H4 (cell line): ENCODE results near the gene LRRC27. TPM values are rescaled to one million over a fixed set of nuclear protein-coding genes. Genes with fewer than 3 reads are reported as not detected.
"Not testable (repeated sequence)": the region's sequence is repeated elsewhere in the genome, so short reads cannot be mapped to it uniquely, and the experiment has no call there.

Source experiments
- DNase-seq: peaks from one replicate; pipeline ENCODE4 v3.0.0-alpha.2; 2015; ENCODE audit warnings: low spot score
- total RNA-seq: library from RNA; depleted of rRNA; stranded (reverse); fragments of >200 nt; shearing (Covaris generic); gene quantifications from 2 replicates; pipeline ENCODE4 v1.2.3, GENCODE V29; 2014; rRNA removed

The LRRC27 gene
- total RNA-seq = 4.7 and 7.9 TPM in 2 replicates

DNA sequence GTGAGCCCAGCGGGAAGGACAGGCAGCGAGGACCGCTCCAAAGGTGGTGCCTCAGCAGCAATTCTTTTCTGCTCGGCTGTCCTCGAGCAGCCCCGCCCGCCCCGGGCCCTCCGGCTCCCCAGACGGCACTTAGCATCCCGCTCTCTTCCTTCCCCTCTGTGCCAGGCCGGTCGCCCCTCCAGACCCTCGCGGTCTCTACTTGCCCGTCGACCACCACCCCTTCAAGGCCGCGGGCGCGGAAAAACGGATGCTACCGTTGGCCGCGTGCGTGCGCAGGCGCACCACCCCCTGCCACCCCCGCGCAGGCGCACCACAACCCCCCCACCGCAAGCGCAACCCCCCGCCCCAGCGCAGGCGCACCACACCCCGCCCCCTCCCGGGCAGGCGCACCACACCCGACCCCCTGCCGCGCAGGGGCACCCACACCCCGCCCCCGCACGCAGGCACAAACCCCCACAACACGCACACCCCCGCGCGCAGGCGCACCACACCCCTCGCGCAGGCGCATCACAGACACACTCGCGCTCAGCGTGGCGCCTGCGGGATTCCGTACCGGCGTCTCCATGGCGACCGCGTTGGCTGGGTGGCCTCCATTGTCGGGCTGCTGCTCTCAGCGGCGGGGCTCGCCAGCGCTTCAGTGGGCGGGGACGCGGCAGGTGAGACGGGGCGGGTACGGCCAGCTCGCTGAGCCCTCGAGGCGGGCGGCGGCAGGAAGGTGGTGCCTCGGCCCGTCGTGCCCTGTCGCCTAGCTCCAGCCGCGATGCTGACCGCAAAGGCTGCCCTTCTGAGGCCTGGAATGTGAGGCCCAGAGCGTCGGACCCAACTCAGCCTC, at the start of gene LRRC27:
TSS of gene LRRC27 (plus strand) at position 593 of the 832 bp plus-strand sequence. CDS start 1,332 bp downstream, outside the sequence.
- peak; percentile 96 for DNase-seq

DNA sequence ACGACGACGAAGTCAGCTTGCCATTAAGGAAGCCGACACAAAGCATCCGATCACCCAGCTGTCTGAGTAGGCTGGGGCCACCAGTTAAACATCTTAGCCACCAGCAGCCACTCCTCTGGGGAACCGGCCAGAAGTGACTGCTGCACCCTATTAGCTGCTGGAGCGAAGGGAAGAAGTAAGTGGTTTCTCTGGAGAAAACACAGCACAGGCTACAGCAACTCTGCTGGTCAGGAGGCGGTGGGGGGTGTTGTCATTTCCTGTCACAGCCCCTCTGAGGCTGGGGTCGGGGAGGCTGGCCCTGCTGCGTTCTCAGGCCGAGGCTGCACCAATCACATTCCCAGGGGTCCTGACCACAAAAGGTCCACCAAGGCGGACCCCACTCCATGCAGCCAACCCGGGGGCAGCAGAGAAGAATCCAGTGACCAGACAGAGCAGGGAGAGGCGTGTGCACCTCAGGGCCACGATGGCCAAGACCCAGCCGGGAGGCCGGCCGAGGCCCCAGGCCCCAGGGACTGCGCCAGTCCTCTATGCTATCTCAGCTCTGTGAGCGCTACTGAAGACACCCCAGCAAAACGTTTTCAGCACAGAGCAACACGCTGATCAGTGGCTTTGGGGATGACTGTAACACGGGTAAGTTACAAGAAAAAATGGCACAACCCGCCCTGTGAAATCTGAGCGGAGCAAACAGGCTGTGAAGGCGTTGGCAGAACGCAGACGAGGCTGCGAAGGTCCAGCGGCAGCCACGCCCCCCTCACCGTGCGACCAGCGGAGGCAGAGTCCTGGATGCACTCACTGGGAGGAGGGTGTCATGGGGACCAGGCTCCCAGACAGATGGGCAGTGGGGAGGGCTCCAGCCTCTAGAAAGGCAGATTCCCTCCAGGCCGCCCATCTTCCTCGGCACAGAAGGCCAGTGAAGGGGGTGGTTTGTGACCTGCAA, 49.1 kb upstream of the LRRC27 start:
- DNase-seq = no peak

DNA sequence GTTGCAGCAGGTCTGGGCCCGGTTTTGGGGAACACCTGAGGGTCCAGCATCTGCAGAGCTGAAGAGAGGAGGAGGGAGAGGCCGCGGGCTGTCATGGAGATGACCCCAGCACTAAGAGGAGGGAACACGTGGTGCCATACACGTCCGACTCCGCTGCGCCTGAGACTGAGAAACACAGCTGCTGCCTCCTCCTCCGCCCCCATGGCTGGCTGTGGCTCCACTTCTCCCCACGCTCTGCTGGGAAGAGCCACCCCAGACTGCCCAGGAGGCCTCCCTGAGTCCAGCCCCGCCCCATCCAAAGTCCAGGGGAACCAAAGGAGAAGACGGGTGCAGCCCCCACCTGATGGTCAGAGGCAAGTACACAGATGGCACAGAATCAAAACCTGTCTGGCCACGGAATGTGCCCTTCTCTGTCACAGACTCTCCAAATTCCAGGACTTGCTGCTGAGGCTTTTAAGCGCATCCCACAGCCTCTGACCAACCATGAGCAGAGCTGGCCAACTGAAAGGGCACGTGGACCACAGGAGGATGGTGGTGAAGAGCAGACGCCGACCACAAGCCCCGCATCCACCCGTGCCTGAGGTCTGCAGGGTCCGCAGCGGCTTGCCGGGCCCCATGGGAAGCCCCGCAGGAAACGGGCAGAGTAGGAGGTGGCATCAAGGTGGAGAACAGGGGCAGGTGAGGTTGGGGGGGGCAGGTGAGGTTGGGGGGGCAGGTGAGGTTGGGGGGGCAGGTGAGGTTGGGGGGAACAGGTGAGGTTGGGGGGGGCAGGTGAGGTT, 48.2 kb upstream of the LRRC27 start:
- no peak for DNase-seq

DNA sequence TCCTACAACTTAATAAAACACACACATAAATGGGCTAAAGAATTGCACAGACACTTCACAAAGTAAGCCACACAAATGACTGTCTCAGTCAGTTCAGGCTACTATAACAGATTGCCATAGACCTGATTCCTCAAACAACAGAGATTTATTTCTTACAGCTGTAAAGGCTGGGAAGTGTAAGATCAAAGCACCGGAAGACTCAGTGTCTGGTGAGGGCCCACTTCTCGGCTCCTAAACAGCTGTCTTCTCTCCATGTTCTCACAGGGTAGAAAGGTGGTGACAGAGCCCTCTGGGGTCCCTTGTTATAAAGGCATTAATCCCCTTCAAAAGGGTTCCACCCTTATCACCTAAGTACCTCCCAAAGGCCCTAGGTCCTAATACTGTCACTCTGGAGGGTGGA, 42.6 kb upstream of the LRRC27 start:
- DNase-seq = no peak

DNA sequence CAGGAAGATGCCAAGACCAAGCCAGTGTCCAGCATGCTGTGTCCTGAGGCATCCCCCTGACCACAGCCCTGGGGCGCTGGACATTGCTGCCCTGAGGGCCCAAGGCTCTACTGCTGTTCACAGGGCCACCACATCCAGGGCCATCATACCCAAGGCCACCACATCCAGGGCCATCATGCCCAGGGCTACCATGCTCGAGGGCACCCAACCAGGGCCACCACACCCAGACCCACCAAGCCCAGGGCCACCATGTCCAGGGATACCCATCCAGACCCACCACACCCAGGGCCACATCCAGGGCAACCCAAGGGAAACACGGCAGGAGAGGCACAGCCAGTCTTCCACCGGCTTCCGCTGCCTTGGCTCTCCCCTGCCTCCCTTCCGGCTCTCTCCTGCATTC, 41.4 kb upstream of the LRRC27 start:
- DNase-seq = no peak

DNA sequence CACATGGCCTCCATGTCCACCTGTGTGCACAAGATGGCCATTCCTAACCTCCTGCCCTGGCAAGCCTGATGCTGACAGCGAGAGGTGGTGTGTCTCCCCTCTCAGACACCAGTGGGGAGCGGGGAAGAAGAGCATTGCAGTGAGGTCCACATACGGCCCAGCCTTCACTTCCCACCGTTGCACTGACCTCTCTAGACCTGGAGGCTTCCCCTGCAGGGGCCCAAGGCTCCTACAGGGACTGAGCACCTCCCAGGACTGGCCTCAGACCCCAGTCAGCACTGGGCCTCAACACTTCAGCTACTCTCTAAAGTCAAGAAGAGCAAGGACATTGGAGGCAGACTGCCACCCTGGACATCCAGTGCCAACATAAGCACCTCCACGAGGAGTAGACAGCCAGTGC, 40.2 kb upstream of the LRRC27 start:
- DNase-seq = no peak

DNA sequence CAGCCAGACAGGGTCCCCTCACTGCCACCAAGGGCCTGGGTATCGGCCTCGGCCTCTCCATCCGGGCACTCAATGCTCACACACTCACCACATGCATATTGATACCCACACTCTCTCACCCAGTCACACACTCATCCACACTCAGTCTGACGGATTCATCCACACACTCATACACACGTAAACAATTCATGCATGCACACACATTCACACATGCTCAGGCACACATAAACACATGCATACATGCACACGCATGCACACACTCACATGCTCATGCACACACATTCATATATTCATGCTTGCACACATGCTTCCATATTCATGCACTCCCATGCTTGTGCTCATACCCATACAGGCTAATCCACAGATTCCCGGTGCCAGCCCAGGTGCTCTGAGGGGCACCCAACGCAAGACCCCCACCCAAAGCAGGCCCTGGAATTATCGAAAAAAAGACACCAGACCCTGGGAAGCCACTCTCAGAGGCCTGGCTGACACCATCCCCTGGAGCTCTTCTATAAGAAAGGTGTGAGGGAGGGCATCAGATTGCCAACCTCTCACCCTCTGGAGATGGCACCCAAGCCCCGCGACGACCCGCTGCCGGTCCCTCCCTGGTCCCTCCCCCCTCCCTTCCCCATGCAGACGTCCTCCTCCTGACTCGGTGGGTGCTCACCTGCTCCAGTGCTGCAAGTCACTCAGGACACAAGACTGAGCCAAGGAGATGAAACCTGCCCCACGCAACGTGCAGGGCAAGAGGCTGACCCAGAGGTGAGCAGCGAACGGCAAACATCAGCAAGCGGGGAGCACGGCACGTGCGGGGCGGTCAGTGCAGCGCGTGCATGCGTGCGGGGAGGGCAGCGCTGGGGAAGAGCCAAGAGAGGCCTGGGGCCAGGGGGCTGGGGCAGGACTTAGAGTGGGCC, 39.4 kb upstream of the LRRC27 start:
- no peak for DNase-seq

DNA sequence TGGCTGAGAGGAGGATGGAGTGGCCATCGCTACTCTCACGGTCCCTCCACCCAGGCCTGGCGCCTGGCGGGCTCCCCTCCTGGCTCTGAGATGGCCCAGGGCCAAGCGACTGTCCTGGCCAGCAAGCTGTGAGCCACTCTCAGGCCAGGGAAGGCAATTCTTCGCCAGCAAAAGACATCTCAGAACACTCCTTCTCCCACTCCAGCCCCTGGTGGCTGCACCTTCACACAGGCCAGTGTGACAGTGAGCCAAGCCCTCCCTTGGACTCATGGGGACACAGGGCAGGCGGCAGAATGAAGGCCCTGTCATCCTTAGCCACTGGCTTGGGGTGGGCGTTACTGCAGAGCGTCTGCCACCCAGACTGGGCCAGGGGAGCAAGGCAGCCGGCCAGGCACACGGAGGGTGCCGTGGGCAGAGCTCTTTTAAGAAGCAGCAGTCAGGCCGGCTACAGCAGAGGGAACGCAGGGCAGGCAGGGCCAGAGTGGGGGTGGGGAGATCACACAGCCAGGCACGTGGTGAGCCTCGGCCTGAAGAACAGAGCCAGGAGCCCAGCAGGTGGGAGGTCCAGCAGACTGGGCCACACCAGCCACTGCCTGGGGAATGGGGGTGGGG, 38.7 kb upstream of the LRRC27 start:
- no peak for DNase-seq

DNA sequence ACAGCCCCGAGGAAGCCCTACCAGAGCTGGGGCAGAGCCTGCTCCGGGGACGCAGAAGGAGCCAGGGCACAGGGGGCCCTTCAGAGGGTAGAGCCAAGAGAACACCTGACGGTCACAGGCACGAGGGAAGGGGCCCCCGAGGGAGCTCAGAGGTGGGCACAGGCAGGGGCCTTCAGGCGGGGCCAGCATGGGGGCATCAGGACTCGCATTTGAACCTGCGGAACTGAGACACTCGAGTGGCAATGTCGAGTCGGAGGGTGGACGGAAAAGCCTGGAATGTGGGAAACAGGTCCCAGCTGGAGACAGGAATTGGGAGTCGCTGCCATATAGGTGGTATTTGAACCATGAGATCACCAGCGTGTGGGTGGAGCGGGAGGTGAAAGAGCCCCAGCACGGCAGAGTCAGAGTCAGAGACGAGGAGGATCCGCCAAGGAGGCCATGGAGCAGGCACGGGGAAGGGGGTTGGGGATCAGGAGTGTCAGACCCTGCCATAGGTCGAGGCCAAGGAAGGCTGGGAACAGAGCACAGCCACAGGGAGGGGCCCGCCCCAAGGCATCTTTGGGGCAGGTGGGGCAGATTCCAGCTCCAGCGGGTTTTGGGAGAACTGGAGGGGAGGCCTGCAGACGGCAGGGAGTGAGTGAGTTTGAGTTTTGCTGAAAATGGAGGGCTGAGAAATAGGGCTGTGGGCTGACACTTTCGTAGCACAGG, 38.0 kb upstream of the LRRC27 start:
- DNase-seq = no peak

DNA sequence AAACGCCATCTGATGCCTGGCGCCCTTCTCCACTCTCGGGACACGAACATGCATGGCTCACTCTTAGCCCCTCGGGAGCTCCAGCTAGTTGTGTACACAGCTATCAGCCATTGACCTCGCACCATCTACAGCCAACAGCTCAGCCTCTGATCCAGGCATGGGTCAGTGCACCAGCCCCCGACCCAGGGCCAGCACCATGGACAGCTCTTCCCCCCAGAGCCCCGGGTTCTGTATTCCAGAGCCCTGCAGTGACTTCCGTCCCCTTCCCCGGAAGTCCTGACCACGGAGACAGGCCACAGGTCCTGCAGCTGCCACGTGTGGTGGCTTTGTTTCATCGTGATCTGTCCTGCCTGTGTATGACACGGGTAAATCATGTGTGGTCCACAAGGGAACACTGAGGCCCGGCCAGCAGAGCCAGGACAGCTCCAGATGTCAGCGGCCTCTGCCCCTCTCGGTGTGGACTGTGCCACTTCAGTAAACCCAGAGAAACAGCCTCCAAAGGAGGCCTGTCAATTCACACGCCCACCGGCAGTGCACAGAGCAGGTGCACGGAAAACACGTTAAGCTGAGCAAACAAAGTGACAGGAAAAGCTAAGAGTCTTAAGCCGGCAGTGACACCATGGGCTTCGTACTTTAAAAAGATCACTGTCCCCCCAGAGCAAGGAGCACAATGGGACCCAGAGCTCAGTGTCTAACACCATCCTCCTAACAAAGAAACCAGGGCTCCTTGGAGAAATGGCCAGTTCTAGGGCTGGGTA, 37.3 kb upstream of the LRRC27 start:
- DNase-seq = no peak

DNA sequence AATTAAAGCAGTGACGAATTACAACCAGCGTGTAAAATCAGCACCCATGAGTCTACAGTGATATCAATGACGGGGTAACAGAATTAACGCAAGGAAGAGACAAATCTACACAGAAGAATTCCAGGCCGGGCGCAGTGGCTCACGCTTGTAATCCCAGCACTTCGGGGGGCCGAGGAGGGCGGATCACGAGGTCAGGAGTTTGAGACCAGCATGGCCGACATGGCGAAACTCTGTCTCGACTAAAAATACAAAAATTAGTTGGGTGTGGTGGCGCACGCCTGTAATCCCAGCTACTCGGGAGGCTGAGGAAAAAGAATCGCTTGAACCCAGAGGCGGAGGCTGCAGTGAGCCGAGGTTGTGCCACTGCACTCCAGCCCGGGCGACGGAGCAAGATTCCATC, 36.5 kb upstream of the LRRC27 start:
- DNase-seq = not testable (repeated sequence)

DNA sequence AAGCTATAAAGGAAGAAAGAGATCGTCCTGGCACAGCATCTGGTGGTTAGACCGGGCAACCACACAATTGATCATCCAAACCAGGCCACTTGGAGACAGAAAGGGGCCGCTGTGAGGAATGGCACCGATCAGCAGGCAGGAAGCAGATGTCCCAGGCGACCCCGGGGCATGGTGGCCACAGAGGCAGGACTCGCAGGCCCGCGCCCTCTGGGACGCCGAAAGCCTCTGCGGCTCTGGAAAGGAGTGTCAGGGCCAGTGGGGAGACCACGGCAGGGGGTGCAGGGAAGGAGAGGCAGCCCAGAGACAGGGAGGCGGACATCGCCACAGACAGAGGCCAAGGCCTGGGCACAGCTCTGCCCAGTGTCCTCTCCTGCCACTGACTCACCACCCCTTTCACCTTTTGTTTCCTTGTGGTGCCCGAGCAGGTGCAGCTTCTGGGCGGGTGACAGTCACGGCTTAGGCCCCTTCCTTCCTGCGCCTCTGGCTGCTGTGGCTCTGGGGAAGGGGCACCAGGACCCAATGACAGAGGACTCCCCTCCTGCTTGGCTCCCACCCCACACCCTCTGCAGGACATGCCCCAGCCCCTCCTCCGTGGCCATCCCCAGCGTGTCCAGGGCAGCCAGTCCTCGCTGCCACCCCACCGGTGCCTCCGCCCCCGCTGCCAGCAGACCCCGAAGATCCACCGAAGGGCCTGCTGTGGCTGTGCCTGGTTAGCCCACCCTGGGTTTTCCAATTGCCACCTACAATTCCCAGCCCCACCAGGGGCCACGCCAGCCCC, 35.1 kb upstream of the LRRC27 start:
- no peak for DNase-seq

DNA sequence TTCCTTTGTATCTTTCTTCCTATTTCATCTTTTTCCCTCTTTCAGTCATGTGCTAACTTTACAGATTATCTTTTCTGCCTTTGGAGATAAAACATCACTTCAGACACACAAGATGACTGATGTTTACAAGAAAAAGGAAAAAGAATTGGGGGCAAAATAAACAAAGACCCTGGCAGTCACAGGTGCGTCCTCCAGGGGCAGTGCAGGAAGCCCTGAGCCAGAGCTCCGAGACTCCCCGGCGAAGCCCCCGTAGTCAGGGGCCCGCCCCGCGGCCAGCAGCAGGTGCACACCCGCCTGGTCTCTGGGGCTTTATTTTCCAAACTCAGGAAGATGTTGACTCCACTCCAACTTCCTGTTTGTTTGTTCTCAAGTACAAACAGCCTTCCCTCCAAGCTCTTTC, 34.5 kb upstream of the LRRC27 start:
- no peak for DNase-seq

DNA sequence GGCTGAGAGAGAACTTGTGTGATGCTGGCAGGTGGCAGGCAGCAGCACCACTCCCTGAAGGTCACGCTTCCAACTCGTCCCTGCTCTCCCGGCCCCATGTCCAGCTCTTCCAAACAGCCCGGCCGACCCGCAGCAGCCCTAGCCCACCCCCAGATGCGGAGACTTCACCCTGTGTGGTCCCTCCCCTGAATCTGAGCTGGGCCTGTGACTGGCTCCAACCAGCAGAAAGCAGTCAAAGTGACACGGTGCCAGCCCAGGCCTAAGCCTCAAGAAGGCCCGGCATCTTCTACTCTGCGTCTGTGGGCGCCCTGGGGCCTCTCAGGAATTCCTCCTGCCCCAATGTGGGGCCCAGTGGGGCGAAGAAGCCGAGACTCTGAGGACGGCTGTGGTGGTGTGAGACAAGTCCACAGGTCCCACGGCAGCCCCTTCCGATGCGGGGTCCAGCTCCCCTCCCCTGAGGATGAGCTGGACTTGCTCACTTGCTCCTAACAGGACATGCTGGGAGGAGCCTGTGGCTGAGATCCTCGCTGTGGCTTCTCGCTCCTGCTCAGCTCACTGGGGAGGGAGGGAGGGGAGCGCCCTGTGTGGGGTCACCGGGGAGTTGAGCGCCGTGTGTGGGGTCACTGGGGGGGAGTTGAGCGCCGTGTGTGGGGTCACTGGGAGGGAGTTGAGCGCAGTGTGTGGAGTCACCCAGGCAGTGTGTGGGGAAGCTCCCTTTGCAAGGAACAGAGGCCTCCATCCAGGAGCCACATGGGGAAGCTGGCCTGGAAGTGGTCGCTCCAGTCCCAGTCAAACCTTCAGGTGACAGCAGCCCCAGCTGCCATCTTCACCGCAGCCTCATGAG, 33.7 kb upstream of the LRRC27 start:
- no peak for DNase-seq

DNA sequence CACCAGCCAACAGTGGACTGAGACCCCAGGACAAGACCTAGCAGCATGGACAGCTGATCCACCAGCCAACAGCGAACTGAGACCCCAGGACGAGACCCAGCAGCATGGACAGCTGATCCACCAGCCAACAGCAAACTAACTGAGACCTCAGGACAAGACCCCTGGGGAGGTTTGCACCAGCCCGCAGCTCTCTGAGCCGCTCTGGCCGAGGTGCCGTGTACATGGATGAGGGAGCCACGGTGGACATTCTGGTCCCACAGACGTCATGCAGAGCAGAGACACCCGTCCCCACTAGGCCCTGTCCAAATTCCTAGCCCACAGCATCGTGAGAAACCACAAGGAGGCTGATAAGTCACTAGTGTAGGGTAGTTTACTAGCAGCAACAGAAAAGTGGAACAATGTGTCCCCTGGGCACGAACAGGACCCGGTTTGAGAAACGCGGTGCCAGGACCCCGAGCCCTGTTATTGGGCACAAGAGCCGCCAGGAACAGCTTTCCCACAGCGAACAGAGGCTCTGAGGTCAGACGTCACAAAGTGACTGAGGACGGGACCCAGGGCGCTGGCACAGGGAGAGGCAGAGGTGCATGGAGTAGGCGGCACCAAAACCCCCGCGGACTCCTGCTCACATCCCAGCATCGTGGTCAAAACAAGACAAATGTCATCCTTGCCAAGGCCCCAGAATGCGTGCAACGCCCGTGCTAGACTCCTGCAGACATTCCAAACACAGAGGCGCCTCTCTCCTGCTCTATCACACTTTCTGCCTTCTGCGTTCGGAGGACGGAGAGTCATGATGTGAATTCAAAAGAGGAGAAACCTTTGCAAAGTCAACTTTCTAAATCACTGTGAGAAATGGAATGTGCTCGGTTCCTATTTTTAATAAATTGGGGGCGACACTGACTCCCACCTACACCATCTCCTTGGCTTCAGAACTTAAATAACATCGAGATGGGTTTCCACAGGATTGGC, 32.3 kb upstream of the LRRC27 start:
- DNase-seq = no peak

DNA sequence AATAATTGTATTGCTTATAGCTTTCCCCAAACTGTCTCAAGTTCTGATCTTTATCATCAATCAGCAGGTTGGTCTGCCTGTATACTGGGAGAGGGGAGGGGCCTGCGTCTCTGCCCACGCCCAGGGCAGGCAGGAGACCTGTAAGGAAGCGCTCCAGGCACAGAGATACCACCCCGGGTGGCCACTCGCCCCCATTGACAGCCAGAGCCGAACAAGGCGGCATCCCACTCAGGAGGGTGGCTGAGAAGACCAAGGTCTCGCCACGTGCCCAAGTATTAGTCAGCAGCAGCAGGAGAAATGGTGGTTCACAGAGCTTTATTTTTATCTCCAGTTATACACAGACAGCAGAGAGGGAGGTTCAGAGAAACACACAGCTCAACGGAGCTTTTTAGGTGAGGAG, 31.4 kb upstream of the LRRC27 start:
- DNase-seq = no peak
